ENCODE measurements around the gene EPAS1. TPM values are rescaled to one million over a fixed set of nuclear protein-coding genes. Genes with fewer than 3 reads are reported as not detected.

Gene EPAS1
- total RNA-seq (100 to 1,000 TPM; 142 to 158 TPM), polyA plus RNA-seq (ENCODE audit: insufficient read depth, low read depth, low replicate concordance) (93.9 TPM)
- long read RNA-seq, donor 1, full-length matches to known transcripts: 7 of 7 reads
- long read RNA-seq, donor 1, partial matches to known transcripts: 0 of 7 reads
- long read RNA-seq, donor 1, other reads (novel, unspliced or antisense): 0 of 7 reads
- long read RNA-seq, donor 2, partial matches to known transcripts: 7 of 9 reads
- long read RNA-seq, donor 2, other reads (novel, unspliced or antisense): 0 of 9 reads

- H3K27ac ChIP-seq: peak within 1 kb of the TSS; percentile 91 to 92
- WGBS, 2 donors: 0 to 1% methylated on average over 14 to 30 of the region's 94 CpGs
- intact Hi-C loops (cut with DNase I; ENCODE audit: low total_unique reads): no loop called here
- H3K9me3 ChIP-seq: no peaks in the 10 kb centered on the region
- peak; percentile 94 for DNase-seq
- TF ChIP-seq POLR2A (IDR thresholded peaks at IDR 0.05) (peak; percentile 26), CTCF (IDR thresholded peaks at IDR 0.05) (no peak)
- no peaks in the 10 kb centered on the region for H3K27me3 ChIP-seq
- H3K4me1 ChIP-seq: peaks cover 11% of the 10 kb centered on the region
- H3K4me3 ChIP-seq: peak within 1 kb of the TSS; percentile 78 to 90
- no peaks in the 10 kb centered on the region for H3K36me3 ChIP-seq (ENCODE audit: low read depth, missing control alignments)
Measured at GRCh38 chr2:46296840-46297545, at the start of gene EPAS1. Gene EPAS1, plus strand, starts transcription at chr2:46297407. Its CDS starts 505 bp downstream, at chr2:46297912.

- no peaks in the 10 kb centered on the region for H3K4me1 ChIP-seq
Measured at GRCh38 chr2:46248171-46248570, 49.0 kb upstream of the EPAS1 start.

GRCh38 chr2:46249654-46250053, 47.6 kb upstream of the EPAS1 start:
- Histone ChIP-seq H3K9me3 (no peaks in the 10 kb centered on the region), H3K27ac (no peak overlapping the region), H3K27me3 (no peaks in the 10 kb centered on the region), H3K36me3 (ENCODE audit: low read depth, missing control alignments) (no peaks in the 10 kb centered on the region), H3K4me1 (no peaks in the 10 kb centered on the region), H3K4me3 (no peak overlapping the region)
- TF ChIP-seq POLR2A (IDR thresholded peaks at IDR 0.05): no peak
- no peak for TF ChIP-seq CTCF (IDR thresholded peaks at IDR 0.05)
- DNase-seq: no peak
- intact Hi-C loops (cut with DNase I; ENCODE audit: low total_unique reads): no loop called here

More at GRCh38 chr2:46248171-46248570, 49.0 kb upstream of the EPAS1 start:
- Histone ChIP-seq H3K4me3 (no peak overlapping the region), H3K27ac (no peak overlapping the region), H3K36me3 (ENCODE audit: low read depth, missing control alignments) (no peaks in the 10 kb centered on the region), H3K27me3 (no peaks in the 10 kb centered on the region), H3K9me3 (no peaks in the 10 kb centered on the region)
- no peak for TF ChIP-seq CTCF (IDR thresholded peaks at IDR 0.05)
- TF ChIP-seq POLR2A (IDR thresholded peaks at IDR 0.05): no peak
- DNase-seq: no peak
- intact Hi-C loops (cut with DNase I; ENCODE audit: low total_unique reads): no loop called here

- no peak overlapping the region for H3K4me3 ChIP-seq
- H3K4me1 ChIP-seq: no peaks in the 10 kb centered on the region
- H3K27ac ChIP-seq: no peak overlapping the region
- intact Hi-C loops (cut with DNase I; ENCODE audit: low total_unique reads): no loop called here
- TF ChIP-seq CTCF (IDR thresholded peaks at IDR 0.05) (no peak), POLR2A (IDR thresholded peaks at IDR 0.05) (no peak)
- no peaks in the 10 kb centered on the region for H3K27me3 ChIP-seq
- no peaks in the 10 kb centered on the region for H3K36me3 ChIP-seq (ENCODE audit: low read depth, missing control alignments)
- 76 to 82% methylated on average over 5 of the region's 5 CpGs for WGBS, 2 donors
- H3K9me3 ChIP-seq: no peaks in the 10 kb centered on the region
- no peak for DNase-seq
Measured at GRCh38 chr2:46252891-46253659, 44.1 kb upstream of the EPAS1 start.

All from testis (tissue), 5 donors.